HCT116 (cell line): ENCODE measurements around the gene MPHOSPH8. TPM values are rescaled to one million over a fixed set of nuclear protein-coding genes. Genes with fewer than 3 reads are reported as not detected.
A peak's percentile ranks its signal among the peaks of the same experiment; 100 is the strongest.

Source experiments
- ATAC-seq: fragments of 200-7000 bp; cut with Tn5 transposase; 2 replicates; pipeline ENCODE4 v1.9.1; 2020; ENCODE audit warnings: mild to moderate bottlenecking, moderate library complexity
- BruUV-seq: library from RNA; stranded (reverse); fragments of 400-500 nt; replicated peaks from 2 replicates; lab custom pipeline; 2021; lab: Mats Ljungman, UMichigan
- CTCF ChIA-PET: fragments of 300-600 bp; sonication (Branson Sonifier 250); formaldehyde crosslinking; loops from one replicate; lab custom pipeline; 2021; ENCODE audit warnings: antibody characterized with exemption; lab: Charles Lee
- POLR2A ChIA-PET: fragments of 300-600, 350-600 bp; sonication (Branson Sonifier 250); formaldehyde crosslinking; loops from one replicate; lab custom pipeline; 2021; ENCODE audit warnings: antibody characterized with exemption; lab: Charles Lee
- RAD21 ChIA-PET, 2 experiments: fragments of 300-600 bp; sonication (Branson Sonifier 250); formaldehyde crosslinking; loops; one replicate each; lab custom pipeline; 2023; ENCODE audit warnings: low total read pairs in 2 of 2; ENCODE audit not compliant: uncharacterized antibody in 2 of 2, unreplicated experiment in 2 of 2, low non-redundant PET in 1 of 2; lab: Charles Lee
- DNase-seq: peaks from one replicate; pipeline ENCODE4 v3.0.0-alpha.2; 2010; ENCODE audit warnings: low read depth, low spot score
- H2AFZ ChIP-seq: fragments of 200-600 bp; shearing (Covaris generic), sonication (generic); 2 replicates; pipeline ENCODE4 v1.6.1; 2017; ENCODE audit warnings: low read depth, mixed run types, mixed read lengths, antibody characterized with exemption, low read length; ENCODE audit not compliant: poor library complexity, severe bottlenecking
- H3K27ac ChIP-seq: 2 replicates; pipeline ENCODE4 v1.5.1; 2012; ENCODE audit warnings: low read depth, low read length
- H3K27me3 ChIP-seq: fragments of 200-600 bp; sonication (generic); 2 replicates; pipeline ENCODE4 v1.6.1; 2016; ENCODE audit warnings: mixed run types, low read length, mixed read lengths; ENCODE audit not compliant: insufficient read depth
- H3K36me3 ChIP-seq, 2 experiments: fragments of 200-500 bp in 1 of 2; fragments of 200-600 bp in 1 of 2; sonication (Bioruptor generic) in 1 of 2; sonication (generic) in 1 of 2; 2 replicates each; pipeline versions ENCODE4 v1.5.1 to v1.6.1; 2014 to 2016; ENCODE audit warnings: low read length in 2 of 2, inconsistent platforms in 1 of 2, mixed read lengths in 1 of 2, mixed run types in 1 of 2; ENCODE audit not compliant: insufficient read depth in 2 of 2, control insufficient read depth in 1 of 2
- H3K4me1 ChIP-seq, 2 experiments: fragments of 200-600 bp in 1 of 2; sonication (generic) in 1 of 2; 2 replicates each; pipeline versions ENCODE4 v1.5.1 to v1.6.1; 2012 to 2017; ENCODE audit warnings: low read length in 2 of 2, inconsistent platforms in 1 of 2, mild to moderate bottlenecking in 1 of 2, mixed read lengths in 1 of 2, mixed run types in 1 of 2, moderate library complexity in 1 of 2; ENCODE audit not compliant: insufficient read depth in 2 of 2, control insufficient read depth in 1 of 2
- H3K4me2 ChIP-seq: fragments of 200-600 bp; sonication (generic); 2 replicates; pipeline ENCODE4 v1.6.1; 2017; ENCODE audit warnings: mixed run types, low read length, mixed read lengths
- H3K4me3 ChIP-seq, 2 experiments: fragments of 200-600 bp in 1 of 2; sonication (generic) in 1 of 2; replicated peaks in 1 of 2; 2 replicates each; pipeline ENCODE4 v1.5.1; 2011 to 2016; ENCODE audit warnings: low read length in 2 of 2, control low read depth in 1 of 2, low read depth in 1 of 2, mild to moderate bottlenecking in 1 of 2, mixed read lengths in 1 of 2, mixed run types in 1 of 2
- H3K79me2 ChIP-seq: fragments of 200-600 bp; sonication (generic); 2 replicates; pipeline ENCODE4 v1.6.1; 2017; ENCODE audit warnings: mild to moderate bottlenecking, mixed run types, low read length, moderate library complexity, mixed read lengths; ENCODE audit not compliant: insufficient read depth
- H3K9ac ChIP-seq: fragments of 200-600 bp; sonication (generic); 2 replicates; pipeline ENCODE4 v1.6.1; 2016; ENCODE audit warnings: low read length, mixed read lengths
- H3K9me2 ChIP-seq: fragments of 200-600 bp; sonication (generic), shearing (Covaris generic); 2 replicates; pipeline ENCODE4 v1.6.1; 2017; ENCODE audit warnings: mixed run types, mild to moderate bottlenecking, moderate library complexity; ENCODE audit not compliant: insufficient read depth
- H3K9me3 ChIP-seq, 2 experiments: fragments of 200-500 bp in 1 of 2; fragments of 200-600 bp in 1 of 2; sonication (Bioruptor generic) in 1 of 2; sonication (generic) in 1 of 2; 2 replicates each; pipeline ENCODE4 v1.6.1; 2014 to 2017; ENCODE audit warnings: low read length in 2 of 2, mixed read lengths in 2 of 2, inconsistent platforms in 1 of 2, low read depth in 1 of 2, mild to moderate bottlenecking in 1 of 2, mixed run types in 1 of 2, moderate library complexity in 1 of 2; ENCODE audit not compliant: control insufficient read depth in 1 of 2, insufficient read depth in 1 of 2
- H4K20me1 ChIP-seq: fragments of 200-600 bp; sonication (generic), shearing (Covaris generic); 2 replicates; pipeline ENCODE4 v1.6.1; 2017; ENCODE audit warnings: mixed run types, mild to moderate bottlenecking, moderate library complexity; ENCODE audit not compliant: insufficient read depth
- ATF3 ChIP-seq: IDR thresholded peaks from 2 replicates; pipeline ENCODE4 v1.6.1; 2012
- CBX3 ChIP-seq: IDR thresholded peaks from 2 replicates; pipeline ENCODE4 v1.6.1; 2012; ENCODE audit warnings: low read depth
- CEBPB ChIP-seq: IDR thresholded peaks from 2 replicates; pipeline ENCODE4 v1.6.1; 2012; ENCODE audit warnings: low read depth
- CTCF ChIP-seq, 3 experiments: fragments of 200-600 bp in 1 of 3; sonication (generic) in 1 of 3; IDR thresholded peaks in 2 of 3; conservative IDR thresholded peaks in 1 of 3; 2 replicates each; pipeline ENCODE4 v1.5.1; 2012 to 2017; ENCODE audit warnings: low read depth in 2 of 3, low read length in 2 of 3, antibody characterized with exemption in 1 of 3, borderline replicate concordance in 1 of 3, control low read depth in 1 of 3, mild to moderate bottlenecking in 1 of 3, mixed read lengths in 1 of 3, mixed run types in 1 of 3, moderate library complexity in 1 of 3; ENCODE audit not compliant: insufficient read depth in 1 of 3
- EGR1 ChIP-seq: IDR thresholded peaks from 2 replicates; pipeline ENCODE4 v1.6.1; 2012; ENCODE audit warnings: low read depth
- ELF1 ChIP-seq: IDR thresholded peaks from 2 replicates; pipeline ENCODE4 v1.6.1; 2012; ENCODE audit warnings: low read depth, borderline replicate concordance
- EZH2 ChIP-seq: fragments of 200-600 bp; sonication (generic); IDR thresholded peaks from 2 replicates; pipeline ENCODE4 v1.6.1; 2017; ENCODE audit warnings: antibody characterized with exemption, mixed run types
- EZH2phosphoT487 ChIP-seq: fragments of 200-600 bp; IDR thresholded peaks from 2 replicates; pipeline ENCODE4 v1.6.1; 2018; ENCODE audit warnings: antibody characterized with exemption, borderline replicate concordance
- MAX ChIP-seq: IDR thresholded peaks from 2 replicates; pipeline ENCODE4 v1.6.1; 2012
- POLR2A ChIP-seq: IDR thresholded peaks from 2 replicates; pipeline ENCODE4 v1.7.0; 2011; ENCODE audit warnings: borderline replicate concordance; ENCODE audit not compliant: insufficient read depth, insufficient read length; ENCODE audit errors: extremely low read depth
- SIN3A ChIP-seq: IDR thresholded peaks from 2 replicates; pipeline ENCODE4 v1.6.1; 2012; ENCODE audit warnings: low read depth
- SP1 ChIP-seq: IDR thresholded peaks from 2 replicates; pipeline ENCODE4 v1.6.1; 2012; ENCODE audit warnings: low read depth
- SRF ChIP-seq: IDR thresholded peaks from 2 replicates; pipeline ENCODE4 v1.6.1; 2012; ENCODE audit warnings: low read depth
- TCF7L2 ChIP-seq: IDR thresholded peaks from 2 replicates; pipeline ENCODE4 v1.7.0; 2011; ENCODE audit warnings: borderline replicate concordance, inconsistent platforms; ENCODE audit not compliant: insufficient read depth, insufficient read length; ENCODE audit errors: extremely low read depth
- YY1 ChIP-seq: IDR thresholded peaks from 2 replicates; pipeline ENCODE4 v1.6.1; 2011; ENCODE audit warnings: low read length, low read depth, moderate library complexity, mild to moderate bottlenecking; ENCODE audit not compliant: insufficient replicate concordance; ENCODE audit errors: extremely low read depth
- ZFX ChIP-seq: fragments of 450-650 bp; IDR thresholded peaks from 2 replicates; pipeline ENCODE4 v1.6.1; 2017
- ZNF274 ChIP-seq: fragments of 200-500 bp; sonication (Bioruptor generic); IDR thresholded peaks from 2 replicates; pipeline ENCODE4 v1.6.1; 2014; ENCODE audit warnings: mild to moderate bottlenecking, low read depth, low read length, inconsistent platforms
- intact Hi-C: fragments of 100-400 bp; cut with micrococcal nuclease; formaldehyde crosslinking; loops from 2 replicates; pipeline ENCODE4 v1.10.0; 2022
- total RNA-seq: library from RNA; stranded (reverse); gene quantifications from one replicate; pipeline ENCODE4 v1.2.1, GENCODE V29; 2021; ENCODE audit not compliant: unreplicated experiment

The MPHOSPH8 gene
- total RNA-seq, 1 experiment from 2014 or later: 21.5 TPM

GRCh38 chr13:19591864-19592263 is 41.6 kb upstream of the MPHOSPH8 start:
- intact Hi-C loops: no loop called here
- ChIA-PET POLR2A (no interaction called here), CTCF (no interaction called here), RAD21 (no interaction called here)
- H2AFZ ChIP-seq: no peak overlapping the region
- H3K4me2 ChIP-seq: no peak overlapping the region
- no peaks in the 10 kb centered on the region for H3K9me3 ChIP-seq
- no TSS peak for BruUV-seq
- DNase-seq: no peak
- H3K27ac ChIP-seq: no peak overlapping the region
- H4K20me1 ChIP-seq: no peaks in the 10 kb centered on the region
- ATAC-seq: no peak
- H3K4me1 ChIP-seq: peaks cover 3 to 8% of the 10 kb centered on the region in 2 experiments
- TF ChIP-seq POLR2A: no peak
- TF ChIP-seq TCF7L2: no peak
- no peak for TF ChIP-seq CBX3
- no peak for TF ChIP-seq SP1
- TF ChIP-seq EZH2phosphoT487: no peak
- TF ChIP-seq ATF3: no peak
- no peak overlapping the region for H3K4me3 ChIP-seq
- no peak overlapping the region for H3K9ac ChIP-seq
- no peaks in the 10 kb centered on the region for H3K36me3 ChIP-seq
- no peaks in the 10 kb centered on the region for H3K9me2 ChIP-seq
- H3K79me2 ChIP-seq: no peaks in the 10 kb centered on the region
- no peaks in the 10 kb centered on the region for H3K27me3 ChIP-seq

GRCh38 chr13:19592657-19593180 is 40.7 kb upstream of the MPHOSPH8 start:
- H3K36me3 ChIP-seq: no peaks in the 10 kb centered on the region
- no peaks in the 10 kb centered on the region for H3K79me2 ChIP-seq
- DNase-seq (no peak), ATAC-seq (peak; percentile 37)
- H3K4me2 ChIP-seq: no peak overlapping the region
- ChIA-PET RAD21 (no interaction called here), CTCF (no interaction called here), POLR2A (no interaction called here)
- TF ChIP-seq EGR1: no peak
- no peak for TF ChIP-seq SP1
- no peak for TF ChIP-seq ZFX
- TF ChIP-seq EZH2: no peak
- no peak for TF ChIP-seq CEBPB
- TF ChIP-seq SIN3A: no peak
- no peak for TF ChIP-seq SRF
- TF ChIP-seq POLR2A: no peak
- no peak for TF ChIP-seq MAX
- no peak for TF ChIP-seq YY1
- no peak for TF ChIP-seq ZNF274
- TF ChIP-seq CTCF (IDR thresholded peaks at IDR 0.05 in 2 of 3, conservative IDR thresholded peaks at IDR 0.05 in 1 of 3; ENCODE audit: borderline replicate concordance in 1 of 3, insufficient read depth in 1 of 3, low read depth in 2 of 3, low read length in 2 of 3): no peak
- no peak for TF ChIP-seq ELF1
- H3K4me3 ChIP-seq: no peak overlapping the region
- H4K20me1 ChIP-seq: no peaks in the 10 kb centered on the region
- no peak overlapping the region for H2AFZ ChIP-seq
- no peak overlapping the region for H3K9ac ChIP-seq
- peaks cover 9 to 17% of the 10 kb centered on the region in 2 experiments for H3K4me1 ChIP-seq
- no peaks in the 10 kb centered on the region for H3K9me3 ChIP-seq
- BruUV-seq: no TSS peak
- no peak overlapping the region for H3K27ac ChIP-seq
- H3K27me3 ChIP-seq: no peaks in the 10 kb centered on the region
- intact Hi-C loops: no loop called here
- no peaks in the 10 kb centered on the region for H3K9me2 ChIP-seq
